GM12878 (cell line): Measurements from ENCODE around the gene RSBN1L. TPM values are rescaled to one million over a fixed set of nuclear protein-coding genes. Genes with fewer than 3 reads are reported as not detected.
"Not testable (repeated sequence)": the region's sequence is repeated elsewhere in the genome, so short reads cannot be mapped to it uniquely, and the experiment has no call there.

Experiments
- ATAC-seq: fragments of 200-7000 bp; cut with Tn5 transposase; 3 replicates; pipeline ENCODE4 v1.9.1; 2020; ENCODE audit warnings: mild to moderate bottlenecking, moderate library complexity
- BruUV-seq: library from RNA; stranded (reverse); fragments of 400-500 nt; replicated peaks from 2 replicates; lab custom pipeline; 2021; lab: Mats Ljungman, UMichigan
- CTCF ChIA-PET: fragments of 300-600 bp; sonication (Branson Sonifier 250); formaldehyde crosslinking; extraction: SDS; loops from one replicate; lab custom pipeline; 2021; ENCODE audit warnings: inconsistent platforms; lab: Yijun Ruan, JAX
- POLR2A ChIA-PET: fragments of 350-600 bp; formaldehyde crosslinking; extraction: SDS; loops from one replicate; lab custom pipeline; 2021; ENCODE audit warnings: inconsistent platforms; lab: Charles Lee
- RAD21 ChIA-PET: fragments of 300-600 bp; sonication (Branson Sonifier 250); formaldehyde crosslinking; loops from one replicate; lab custom pipeline; 2023; ENCODE audit warnings: antibody characterized with exemption; ENCODE audit not compliant: unreplicated experiment; lab: Charles Lee
- SMC1A ChIA-PET: fragments of 300-600 bp; sonication (Branson Sonifier 250); formaldehyde crosslinking; loops from one replicate; lab custom pipeline; 2023; ENCODE audit not compliant: unreplicated experiment, uncharacterized antibody; lab: Charles Lee
- DNase-seq: peaks from one replicate; pipeline ENCODE4 v3.0.0-alpha.2; 2011; ENCODE audit warnings: low read depth, low spot score
- FAIRE-seq: peaks from 3 replicates; lab custom pipeline; 2011; peaks lifted over from hg19 to GRCh38; lab: Jason Lieb, UNC
- H2AFZ ChIP-seq: 2 replicates; pipeline ENCODE4 v1.6.0; 2011; ENCODE audit warnings: low read depth, low read length, control low read depth; ENCODE audit not compliant: control insufficient read depth
- H3K27ac ChIP-seq: 2 replicates; pipeline ENCODE4 v1.5.1; 2011; ENCODE audit warnings: control low read depth; ENCODE audit not compliant: control insufficient read depth, insufficient read depth
- H3K27me3 ChIP-seq, 2 experiments: replicated peaks in 1 of 2; 2 replicates each; pipeline versions ENCODE4 v1.6.0 to v1.6.1; 2011; ENCODE audit warnings: low read length in 1 of 2; ENCODE audit not compliant: control insufficient read depth in 2 of 2, insufficient read depth in 2 of 2
- H3K36me3 ChIP-seq, 2 experiments: 2 replicates each; pipeline ENCODE4 v1.5.1; 2011; ENCODE audit warnings: low read length in 1 of 2; ENCODE audit not compliant: control insufficient read depth in 2 of 2, insufficient read depth in 2 of 2
- H3K4me1 ChIP-seq: 2 replicates; pipeline ENCODE4 v1.6.1; 2011; ENCODE audit warnings: mild to moderate bottlenecking, low read length, moderate library complexity, mixed read lengths; ENCODE audit not compliant: control insufficient read depth, insufficient read depth
- H3K4me2 ChIP-seq: 2 replicates; pipeline ENCODE4 v1.6.0; 2011; ENCODE audit warnings: control low read depth; ENCODE audit not compliant: control insufficient read depth, insufficient read depth
- H3K4me3 ChIP-seq: fragments of 200-600 bp; sonication (generic); 2 replicates; pipeline ENCODE4 v1.5.1; 2016
- H3K79me2 ChIP-seq: 2 replicates; pipeline ENCODE4 v1.6.0; 2011; ENCODE audit warnings: low read length; ENCODE audit not compliant: control insufficient read depth, insufficient read depth
- H3K9ac ChIP-seq: 2 replicates; pipeline ENCODE4 v1.8.0; 2011; ENCODE audit warnings: low read length, control low read depth, mixed read lengths; ENCODE audit not compliant: control insufficient read depth, insufficient read depth
- H3K9me3 ChIP-seq: replicated peaks from 3 replicates; pipeline ENCODE4 v1.5.1; 2011; ENCODE audit warnings: mild to moderate bottlenecking, low read length; ENCODE audit not compliant: control insufficient read depth, insufficient read depth
- H4K20me1 ChIP-seq: 2 replicates; pipeline ENCODE4 v1.6.0; 2011; ENCODE audit not compliant: control insufficient read depth, insufficient read depth
- GABPA ChIP-seq: IDR thresholded peaks from 2 replicates; pipeline ENCODE4 v1.6.1; 2014; ENCODE audit warnings: antibody characterized with exemption, low read depth, mild to moderate bottlenecking, inconsistent platforms
- IKZF2 ChIP-seq, 2 experiments: fragments of 450-650 bp; IDR thresholded peaks; 2 replicates each; pipeline ENCODE4 v1.6.1; 2017; ENCODE audit warnings: mild to moderate bottlenecking in 2 of 2, moderate library complexity in 2 of 2
- NFXL1 ChIP-seq: fragments of 450-650 bp; IDR thresholded peaks from 2 replicates; pipeline ENCODE4 v1.6.1; 2017; ENCODE audit warnings: antibody characterized with exemption, mild to moderate bottlenecking, borderline replicate concordance
- RAD21 ChIP-seq: IDR thresholded peaks from 2 replicates; pipeline ENCODE4 v1.6.1; 2011; ENCODE audit warnings: mild to moderate bottlenecking, low read depth, low read length, moderate library complexity; ENCODE audit not compliant: insufficient read depth
- RBBP5 ChIP-seq: fragments of 200-600 bp; sonication (generic); conservative IDR thresholded peaks from 2 replicates; pipeline ENCODE4 v1.6.1; 2016
- SUPT20H ChIP-seq: IDR thresholded peaks from 2 replicates; pipeline ENCODE4 v1.6.1; 2011; ENCODE audit warnings: low read depth, mild to moderate bottlenecking, low read length, moderate library complexity, borderline replicate concordance; ENCODE audit not compliant: control insufficient read depth
- ZBTB40 ChIP-seq: fragments of 450-650 bp; IDR thresholded peaks from 2 replicates; pipeline ENCODE4 v1.6.1; 2016; ENCODE audit warnings: mild to moderate bottlenecking, moderate library complexity, borderline replicate concordance
- ZNF622 ChIP-seq: fragments of 450-650 bp; IDR thresholded peaks from 2 replicates; pipeline ENCODE4 v1.6.1; 2017; ENCODE audit warnings: mild to moderate bottlenecking, inconsistent platforms
- WGBS: methylation state at CpG from one replicate; pipeline ENCODE4 v1.1.6; 2016; ENCODE audit warnings: low lambda C conversion rate; ENCODE audit not compliant: insufficient replicate concordance, insufficient coverage; ENCODE audit errors: missing lambda C conversion rate; 5-methylcytosine and 5-hydroxymethylcytosine counted together
- in situ Hi-C: fragments of 300-500 bp; cut with MboI; formaldehyde crosslinking; loops from 9 replicates; pipeline ENCODE4 v1.14.3; 2018; ENCODE audit warnings: mixed read lengths
- intact Hi-C: fragments of 100-400 bp; cut with micrococcal nuclease; formaldehyde crosslinking; loops from one replicate; pipeline ENCODE4 v1.14.2; 2022; ENCODE audit not compliant: unreplicated experiment
- polyA plus RNA-seq, 11 experiments: library from polyadenylated mRNA; depleted of rRNA in 4 of 11; unstranded in 6 of 11; stranded (reverse) in 5 of 11; fragments of >200 nt; fragmentation: Nextera tagmentation in 4 of 11; fragmentation: Illumina TruSeq in 1 of 11; extraction: Ambion mirVana in 4 of 11; extraction: Trizol in 1 of 11; gene quantifications; 1 replicate in 1 of 11; 2 replicates in 10 of 11; pipeline versions ENCODE4 v1.2.1 to v1.2.3, GENCODE V29; 2011 to 2016; ENCODE audit warnings: inconsistent platforms in 2 of 11, missing spikeins in 2 of 11, low read depth in 1 of 11
- total RNA-seq, 4 experiments: library from RNA; depleted of rRNA in 3 of 4; stranded (reverse); fragments of >200 nt in 3 of 4; fragmentation: Illumina TruSeq in 1 of 4; extraction: Trizol in 1 of 4; gene quantifications; 2 replicates each; pipeline versions ENCODE4 v1.2.1 to v1.2.3, GENCODE V29; 2013 to 2021

Gene RSBN1L
- total and polyA plus RNA-seq, 10 of the 15 experiments (the other 5 are each of a cell fraction or from before 2014, with no cell fraction given) = 4.5 to 23.7 (median 10.3) TPM

- FAIRE-seq = no peak
- ATAC-seq = no peak
- no peak overlapping the region for H3K4me3 ChIP-seq
- H3K36me3 ChIP-seq = peaks cover 0 to 8% of the 10 kb centered on the region in 2 experiments; a peak in 2 of 4 replicates
- no peak for DNase-seq
- TF ChIP-seq NFXL1 = no peak
- TF ChIP-seq ZNF622 = no peak
- no peak for TF ChIP-seq SUPT20H
- TF ChIP-seq ZBTB40 = no peak
- no peak for TF ChIP-seq GABPA
- TF ChIP-seq IKZF2 (IDR thresholded peaks at IDR 0.05) = no peak
- no peak for TF ChIP-seq RAD21
- no peak for TF ChIP-seq RBBP5
- peaks cover 51% of the 10 kb centered on the region for H3K79me2 ChIP-seq
- no TSS peak for BruUV-seq
- ChIA-PET RAD21 (no interaction called here), SMC1A (no interaction called here), CTCF (interaction anchor here (1.2 kb wide), 1 partner anchor 63 kb away, joined by 4 read pairs; no protein-coding TSS in a partner anchor), POLR2A (interaction anchor here (0.9 kb wide), 1 partner anchor 11 kb away, joined by 4 read pairs; no protein-coding TSS in a partner anchor)
- no peaks in the 10 kb centered on the region for H3K4me1 ChIP-seq
- intact Hi-C loops (no loop called here), in situ Hi-C loops (no loop called here)
- no peaks in the 10 kb centered on the region for H3K27me3 ChIP-seq
- no peaks in the 10 kb centered on the region for H3K9me3 ChIP-seq
- no peak overlapping the region for H3K4me2 ChIP-seq
- no peak overlapping the region for H3K9ac ChIP-seq
- 100% methylated on average over 2 of the region's 2 CpGs for WGBS
- H3K27ac ChIP-seq = no peak overlapping the region
- H2AFZ ChIP-seq = no peak overlapping the region
- H4K20me1 ChIP-seq = no peaks in the 10 kb centered on the region
These were observed 17.9 kb downstream of the RSBN1L start for GRCh38 chr7:77714195-77714594.

GRCh38 chr7:77714931-77715330 is 18.7 kb downstream of the RSBN1L start:
- H3K27me3 ChIP-seq, H3K27ac ChIP-seq, H3K9me3 ChIP-seq, H2AFZ ChIP-seq, H3K4me1 ChIP-seq, H4K20me1 ChIP-seq, intact Hi-C loops, H3K4me3 ChIP-seq, BruUV-seq, DNase-seq, RAD21 ChIA-PET, H3K4me2 ChIP-seq, FAIRE-seq, ATAC-seq, H3K9ac ChIP-seq, in situ Hi-C loops, H3K36me3 ChIP-seq: not testable (repeated sequence)
- ChIA-PET SMC1A (interaction anchor here (1.5 kb wide), 1 partner anchor 63 kb away, joined by 3 read pairs; no protein-coding TSS in a partner anchor), POLR2A (interaction anchor here (0.9 kb wide), 1 partner anchor 11 kb away, joined by 4 read pairs; no protein-coding TSS in a partner anchor), CTCF (interaction anchor here (0.5 to 1.2 kb wide), 3 partner anchors 17 to 66 kb away, joined by 3 to 4 read pairs (median 3); no protein-coding TSS in a partner anchor)
- peaks cover 49% of the 10 kb centered on the region for H3K79me2 ChIP-seq
